ENCODE data around the gene LRMDA.
"Not testable (repeated sequence)": the region's sequence is repeated elsewhere in the genome, so short reads cannot be mapped to it uniquely, and the experiment has no call there.

LRMDA gene

GRCh38 chr10:76492678-76493472, 1061.5 kb downstream of the LRMDA start:
- no peak for DNase-seq

GRCh38 chr10:76497666-76498065, 1066.2 kb downstream of the LRMDA start:
- DNase-seq = no peak

- no peak for DNase-seq
Measured at GRCh38 chr10:76504823-76505222, 1073.4 kb downstream of the LRMDA start.

- DNase-seq = no peak
Measured at GRCh38 chr10:76509446-76509845, 1078.0 kb downstream of the LRMDA start.

- no peak for DNase-seq
Measured at GRCh38 chr10:76514321-76514720, 1082.9 kb downstream of the LRMDA start.

GRCh38 chr10:76514869-76515268, 1083.4 kb downstream of the LRMDA start:
- no peak for DNase-seq

- no peak for DNase-seq
Measured at GRCh38 chr10:76522547-76522946, 1091.1 kb downstream of the LRMDA start.

- no peak for DNase-seq
Measured at GRCh38 chr10:76523246-76523645, 1091.8 kb downstream of the LRMDA start.

- DNase-seq = no peak
Measured at GRCh38 chr10:76523791-76524351, 1092.4 kb downstream of the LRMDA start.

- not testable (repeated sequence) for DNase-seq
Measured at GRCh38 chr10:76526833-76527232, 1095.4 kb downstream of the LRMDA start.

- DNase-seq = no peak
Measured at GRCh38 chr10:76540331-76540730, 1108.9 kb downstream of the LRMDA start.

GRCh38 chr10:76540786-76541185, 1109.4 kb downstream of the LRMDA start:
- no peak for DNase-seq

GRCh38 chr10:76541852-76542251, 1110.4 kb downstream of the LRMDA start:
- no peak for DNase-seq

- DNase-seq = no peak
Measured at GRCh38 chr10:76542307-76542930, 1111.0 kb downstream of the LRMDA start.

GRCh38 chr10:76543655-76544054, 1112.2 kb downstream of the LRMDA start:
- no peak for DNase-seq

GRCh38 chr10:76544789-76545188, 1113.4 kb downstream of the LRMDA start:
- DNase-seq = no peak

- no peak for DNase-seq
Measured at GRCh38 chr10:76546411-76546810, 1115.0 kb downstream of the LRMDA start.

- DNase-seq = peak; percentile 15
Measured at GRCh38 chr10:76547352-76547972, 1116.0 kb downstream of the LRMDA start.

GRCh38 chr10:76548716-76549115, 1117.3 kb downstream of the LRMDA start:
- no peak for DNase-seq

GRCh38 chr10:76549171-76549570, 1117.7 kb downstream of the LRMDA start:
- DNase-seq = no peak

GRCh38 chr10:76550806-76551205, 1119.4 kb downstream of the LRMDA start:
- DNase-seq = no peak

- DNase-seq = no peak
Measured at GRCh38 chr10:76552091-76552873, 1120.9 kb downstream of the LRMDA start.

All from NCI-H1048 (cell line).